ENCODE measurements around the gene CA6. TPM values are rescaled to one million over a fixed set of nuclear protein-coding genes. Genes with fewer than 3 reads are reported as not detected.
"Not testable (repeated sequence)": the region's sequence is repeated elsewhere in the genome, so short reads cannot be mapped to it uniquely, and the experiment has no call there.

CA6 gene
- total and polyA plus RNA-seq, 12 donors = 0.20 TPM; not detected in 11

- H3K4me1 ChIP-seq = peaks cover 0 to 10% (median 0%) of the 10 kb centered on the region in 9 donors
- H3K4me3 ChIP-seq = no peak overlapping the region
- H3K27ac ChIP-seq = no peak overlapping the region
- 46 to 54% methylated on average over 4 of the region's 4 CpGs for WGBS, 2 donors
- intact Hi-C loops (cut with DNase I) = loop anchor here in 2 of 10 donors (10.0 kb wide), 2 partner anchors 75 to 175 kb away; no protein-coding TSS in a partner anchor
- ATAC-seq (no peak), DNase-seq (no peak)
- H3K36me3 ChIP-seq = no peaks in the 10 kb centered on the region
- no peaks in the 10 kb centered on the region for H3K9me3 ChIP-seq
- peaks cover 0 to 2% (median 0%) of the 10 kb centered on the region in 7 donors for H3K27me3 ChIP-seq
- no peak for TF ChIP-seq CTCF (IDR thresholded peaks at IDR 0.05)
These were observed 74.2 kb downstream of the CA6 start for GRCh38 chr1:9019896-9020295.

- Histone ChIP-seq H3K36me3 (no peaks in the 10 kb centered on the region), H3K9me3 (no peaks in the 10 kb centered on the region), H3K27me3 (peaks cover 0 to 2% (median 0%) of the 10 kb centered on the region in 7 donors), H3K4me1 (peaks cover 0 to 10% (median 0%) of the 10 kb centered on the region in 9 donors), H3K27ac (no peak overlapping the region), H3K4me3 (no peak overlapping the region)
- DNase-seq (no peak), ATAC-seq (no peak)
- no peak for TF ChIP-seq CTCF (IDR thresholded peaks at IDR 0.05)
- intact Hi-C loops (cut with DNase I) = no loop called here
- WGBS, 2 donors = 60 to 67% methylated on average over 6 of the region's 6 CpGs
These were observed 74.6 kb downstream of the CA6 start for GRCh38 chr1:9020305-9020704.

- H3K27ac ChIP-seq; H3K4me1 ChIP-seq; intact Hi-C loops (cut with DNase I); ATAC-seq; H3K36me3 ChIP-seq; H3K9me3 ChIP-seq; H3K27me3 ChIP-seq; DNase-seq; H3K4me3 ChIP-seq: not testable (repeated sequence)
- WGBS, 2 donors = 70% methylated on average over 12 to 14 of the region's 15 CpGs
These were observed 76.5 kb downstream of the CA6 start for GRCh38 chr1:9022026-9022738.

- H3K4me1 ChIP-seq = peaks cover 0 to 10% (median 0%) of the 10 kb centered on the region in 9 donors
- peaks cover 0 to 2% (median 0%) of the 10 kb centered on the region in 7 donors for H3K27me3 ChIP-seq
- no peak for DNase-seq
- TF ChIP-seq CTCF (IDR thresholded peaks at IDR 0.05) = no peak
- no peak overlapping the region for H3K27ac ChIP-seq
- intact Hi-C loops (cut with DNase I) = no loop called here
- 97 to 99% methylated on average over 10 of the region's 10 CpGs for WGBS, 2 donors
- no peak for ATAC-seq
- H3K4me3 ChIP-seq = no peak overlapping the region
- no peaks in the 10 kb centered on the region for H3K9me3 ChIP-seq
- no peaks in the 10 kb centered on the region for H3K36me3 ChIP-seq
These were observed 77.1 kb downstream of the CA6 start for GRCh38 chr1:9022773-9023172.

Other genes with a start within 250 kb of the CA6 start
- gene RERE, start 128.2 kb upstream of the CA6 start, total RNA-seq = 100 to 1,000 TPM; 107 to 163 (median 144) TPM
- gene RERE, start 128.2 kb upstream of the CA6 start, polyA plus RNA-seq = 10 to 100 TPM; 46.5 to 62.3 TPM
- gene ENO1, start 67.2 kb upstream of the CA6 start, total RNA-seq = 100 to 1,000 TPM; 104 to 472 (median 141) TPM
- 100 to 1,000 TPM in 1 of 2 donors, 10 to 100 TPM in 1; 73.3 to 581 TPM for gene ENO1, start 67.2 kb upstream of the CA6 start, polyA plus RNA-seq
- under 1 TPM in 1 of 10 donors, not detected in 9; 0.16 TPM for gene SLC2A7, start 80.6 kb downstream of the CA6 start, total RNA-seq
- not detected for gene SLC2A7, start 80.6 kb downstream of the CA6 start, polyA plus RNA-seq
- 10 to 100 TPM in 1 of 10 donors, 1 to 10 TPM in 9; 1.3 to 15.6 (median 4.3) TPM for gene SLC2A5, start 123.8 kb downstream of the CA6 start, total RNA-seq
- 1 to 10 TPM in 1 of 2 donors, under 1 TPM in 1; 0.39 to 1.7 TPM for gene SLC2A5, start 123.8 kb downstream of the CA6 start, polyA plus RNA-seq
- gene GPR157, start 183.2 kb downstream of the CA6 start, total RNA-seq = 10 to 100 TPM; 24.4 to 69.1 (median 40.9) TPM
- 1 to 10 TPM; 5.1 to 9.3 TPM for gene GPR157, start 183.2 kb downstream of the CA6 start, polyA plus RNA-seq